BLaER1 (cell line): ENCODE measurements around the gene COLEC12.

Source experiments
- H3K27ac ChIP-seq: shearing (Covaris generic); formaldehyde crosslinking; 2 replicates; pipeline ENCODE4 v1.8.1; 2022
- H3K27me3 ChIP-seq: shearing (Covaris generic); formaldehyde crosslinking; 2 replicates; pipeline ENCODE4 v1.8.1; 2022
- H3K36me3 ChIP-seq: shearing (Covaris generic); formaldehyde crosslinking; 2 replicates; pipeline ENCODE4 v1.8.1; 2022
- H3K4me1 ChIP-seq: shearing (Covaris generic); formaldehyde crosslinking; 2 replicates; pipeline ENCODE4 v1.8.1; 2022
- H3K4me2 ChIP-seq: shearing (Covaris generic); formaldehyde crosslinking; 2 replicates; pipeline ENCODE4 v1.8.1; 2022
- H3K4me3 ChIP-seq: shearing (Covaris generic); formaldehyde crosslinking; 2 replicates; pipeline ENCODE4 v1.8.1; 2022
- H3K9ac ChIP-seq: shearing (Covaris generic); formaldehyde crosslinking; 2 replicates; pipeline ENCODE4 v1.8.1; 2022
- H3K9me3 ChIP-seq: shearing (Covaris generic); formaldehyde crosslinking; 2 replicates; pipeline ENCODE4 v1.8.1; 2022
- H4K20me1 ChIP-seq: shearing (Covaris generic); formaldehyde crosslinking; 2 replicates; pipeline ENCODE4 v1.8.1; 2022
- Cebpa-rat ChIP-seq: shearing (Covaris generic); IDR thresholded peaks from 2 replicates; pipeline ENCODE4 v1.8.1; 2022

COLEC12 gene

GRCh38 chr18:336713-337112 lies 163.8 kb downstream of the COLEC12 start:
- TF ChIP-seq Cebpa-rat, result no peak
- Histone ChIP-seq H3K27me3 (no peaks in the 10 kb centered on the region), H3K36me3 (no peaks in the 10 kb centered on the region), H3K9ac (no peak overlapping the region), H3K4me2 (no peak overlapping the region), H3K9me3 (no peaks in the 10 kb centered on the region), H3K4me3 (no peak overlapping the region), H3K4me1 (peaks cover 25% of the 10 kb centered on the region), H3K27ac (no peak overlapping the region), H4K20me1 (no peaks in the 10 kb centered on the region)

- TF ChIP-seq Cebpa-rat, result no peak
- Histone ChIP-seq H3K27me3 (no peaks in the 10 kb centered on the region), H3K4me1 (peaks cover 35% of the 10 kb centered on the region), H3K36me3 (no peaks in the 10 kb centered on the region), H3K9me3 (no peaks in the 10 kb centered on the region), H3K4me3 (no peak overlapping the region), H3K9ac (no peak overlapping the region), H3K4me2 (no peak overlapping the region), H4K20me1 (no peaks in the 10 kb centered on the region), H3K27ac (no peak overlapping the region)
These were observed 164.8 kb downstream of the COLEC12 start for GRCh38 chr18:335733-336132.

- H4K20me1 ChIP-seq, result no peaks in the 10 kb centered on the region
- H3K36me3 ChIP-seq, result no peaks in the 10 kb centered on the region
- H3K9me3 ChIP-seq, result no peaks in the 10 kb centered on the region
- H3K9ac ChIP-seq, result no peak overlapping the region
- H3K4me3 ChIP-seq, result no peak overlapping the region
- peaks cover 46% of the 10 kb centered on the region for H3K4me1 ChIP-seq
- H3K27me3 ChIP-seq, result no peaks in the 10 kb centered on the region
- TF ChIP-seq Cebpa-rat, result no peak
- peak overlapping the region; percentile 41 for H3K27ac ChIP-seq
- no peak overlapping the region for H3K4me2 ChIP-seq
These were observed 165.8 kb downstream of the COLEC12 start for GRCh38 chr18:334575-335132.

GRCh38 chr18:332721-333510 lies 167.6 kb downstream of the COLEC12 start:
- Histone ChIP-seq H4K20me1 (no peaks in the 10 kb centered on the region), H3K9me3 (no peaks in the 10 kb centered on the region), H3K27ac (peak overlapping the region; percentile 75; the same call in 1 of the 2 replicates), H3K4me3 (no peak overlapping the region), H3K9ac (peak overlapping the region; percentile 39; the same call in 1 of the 2 replicates), H3K27me3 (no peaks in the 10 kb centered on the region), H3K4me1 (peaks cover 51% of the 10 kb centered on the region), H3K4me2 (peak overlapping the region; percentile 70), H3K36me3 (no peaks in the 10 kb centered on the region)
- TF ChIP-seq Cebpa-rat, result no peak

- Histone ChIP-seq H4K20me1 (no peaks in the 10 kb centered on the region), H3K4me1 (peaks cover 51% of the 10 kb centered on the region), H3K9me3 (no peaks in the 10 kb centered on the region), H3K9ac (peak overlapping the region; percentile 39; the same call in 1 of the 2 replicates), H3K27ac (peak overlapping the region; percentile 75), H3K4me3 (no peak overlapping the region), H3K27me3 (no peaks in the 10 kb centered on the region), H3K4me2 (peak overlapping the region; percentile 70), H3K36me3 (no peaks in the 10 kb centered on the region)
- TF ChIP-seq Cebpa-rat, result no peak
These were observed 168.5 kb downstream of the COLEC12 start for GRCh38 chr18:332007-332406.

GRCh38 chr18:331221-331821 lies 169.2 kb downstream of the COLEC12 start:
- H3K4me2 ChIP-seq, result peak overlapping the region; percentile 70
- H3K4me3 ChIP-seq, result no peak overlapping the region; the same call in 1 of the 2 replicates
- H3K9ac ChIP-seq, result peak overlapping the region; percentile 39; the same call in 1 of the 2 replicates
- no peaks in the 10 kb centered on the region for H4K20me1 ChIP-seq
- no peaks in the 10 kb centered on the region for H3K27me3 ChIP-seq
- no peaks in the 10 kb centered on the region for H3K36me3 ChIP-seq
- TF ChIP-seq Cebpa-rat, result no peak
- no peaks in the 10 kb centered on the region for H3K9me3 ChIP-seq
- peak overlapping the region; percentile 75 for H3K27ac ChIP-seq
- peaks cover 51% of the 10 kb centered on the region for H3K4me1 ChIP-seq

- Histone ChIP-seq H3K4me3 (no peak overlapping the region), H3K9ac (no peak overlapping the region)
- no peak for TF ChIP-seq Cebpa-rat
These were observed 171.6 kb downstream of the COLEC12 start for GRCh38 chr18:328928-329327.

GRCh38 chr18:326846-327245 lies 173.7 kb downstream of the COLEC12 start:
- Histone ChIP-seq H3K9ac (no peak overlapping the region), H3K27me3 (no peaks in the 10 kb centered on the region), H3K4me1 (peaks cover 43% of the 10 kb centered on the region), H4K20me1 (no peaks in the 10 kb centered on the region), H3K4me3 (no peak overlapping the region), H3K36me3 (no peaks in the 10 kb centered on the region), H3K9me3 (no peaks in the 10 kb centered on the region), H3K27ac (no peak overlapping the region), H3K4me2 (no peak overlapping the region)
- no peak for TF ChIP-seq Cebpa-rat

More at GRCh38 chr18:328928-329327, 171.6 kb downstream of the COLEC12 start:
- no peaks in the 10 kb centered on the region for H3K27me3 ChIP-seq
- H3K4me2 ChIP-seq, result no peak overlapping the region
- H3K27ac ChIP-seq, result 0 out of 2 replicates have a peak overlapping the region, but pooled peaks have one; percentile 75
- H4K20me1 ChIP-seq, result no peaks in the 10 kb centered on the region
- peaks cover 48% of the 10 kb centered on the region for H3K4me1 ChIP-seq
- no peaks in the 10 kb centered on the region for H3K36me3 ChIP-seq
- H3K9me3 ChIP-seq, result no peaks in the 10 kb centered on the region

GRCh38 chr18:323253-323622 lies 177.3 kb downstream of the COLEC12 start:
- Histone ChIP-seq H3K9ac (no peak overlapping the region), H3K4me3 (no peak overlapping the region), H4K20me1 (no peaks in the 10 kb centered on the region), H3K27me3 (no peaks in the 10 kb centered on the region), H3K9me3 (no peaks in the 10 kb centered on the region), H3K36me3 (no peaks in the 10 kb centered on the region), H3K4me2 (peak overlapping the region; percentile 71), H3K4me1 (peaks cover 41% of the 10 kb centered on the region), H3K27ac (no peak overlapping the region)
- TF ChIP-seq Cebpa-rat, result no peak
